ENCODE measurements around the gene PKN1. TPM values are rescaled to one million over a fixed set of nuclear protein-coding genes. Genes with fewer than 3 reads are reported as not detected.

PKN1 gene
- total RNA-seq, 2 donors from 2014 or later, result 119 to 146 TPM

DNA sequence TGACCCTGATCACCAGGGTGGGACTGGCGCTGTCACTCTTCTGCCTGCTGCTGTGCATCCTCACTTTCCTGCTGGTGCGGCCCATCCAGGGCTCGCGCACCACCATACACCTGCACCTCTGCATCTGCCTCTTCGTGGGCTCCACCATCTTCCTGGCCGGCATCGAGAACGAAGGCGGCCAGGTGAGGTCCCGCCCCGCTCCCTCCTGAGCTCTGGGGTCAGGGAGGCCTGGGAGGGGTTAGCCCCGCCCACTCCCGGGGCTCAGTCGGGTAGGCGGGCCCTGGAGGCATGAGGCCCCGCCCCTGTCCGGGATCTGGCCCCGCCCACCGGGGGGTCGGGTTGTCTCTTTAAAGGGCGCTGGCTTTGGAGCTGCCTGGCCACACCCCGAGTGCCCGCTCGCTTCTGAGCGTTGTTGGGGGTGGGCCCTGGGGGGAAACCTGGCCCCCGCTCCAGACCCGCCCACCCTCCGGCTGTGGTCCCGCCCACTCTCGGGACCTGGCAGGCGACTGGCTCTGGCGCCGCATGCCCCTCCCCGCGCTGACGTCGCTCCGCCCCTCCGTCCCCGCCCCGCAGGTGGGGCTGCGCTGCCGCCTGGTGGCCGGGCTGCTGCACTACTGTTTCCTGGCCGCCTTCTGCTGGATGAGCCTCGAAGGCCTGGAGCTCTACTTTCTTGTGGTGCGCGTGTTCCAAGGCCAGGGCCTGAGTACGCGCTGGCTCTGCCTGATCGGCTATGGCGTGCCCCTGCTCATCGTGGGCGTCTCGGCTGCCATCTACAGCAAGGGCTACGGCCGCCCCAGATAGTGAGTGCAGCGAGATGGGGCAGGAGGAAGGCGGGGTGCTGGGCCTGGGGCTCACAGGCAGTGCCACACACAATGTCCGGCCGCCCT lies 27.1 kb upstream of the PKN1 start:
- ATAC-seq, result peak; percentile 83 to 94
- intact Hi-C loops (cut with DNase I), result no loop called here
- peak; percentile 89 for DNase-seq

DNA sequence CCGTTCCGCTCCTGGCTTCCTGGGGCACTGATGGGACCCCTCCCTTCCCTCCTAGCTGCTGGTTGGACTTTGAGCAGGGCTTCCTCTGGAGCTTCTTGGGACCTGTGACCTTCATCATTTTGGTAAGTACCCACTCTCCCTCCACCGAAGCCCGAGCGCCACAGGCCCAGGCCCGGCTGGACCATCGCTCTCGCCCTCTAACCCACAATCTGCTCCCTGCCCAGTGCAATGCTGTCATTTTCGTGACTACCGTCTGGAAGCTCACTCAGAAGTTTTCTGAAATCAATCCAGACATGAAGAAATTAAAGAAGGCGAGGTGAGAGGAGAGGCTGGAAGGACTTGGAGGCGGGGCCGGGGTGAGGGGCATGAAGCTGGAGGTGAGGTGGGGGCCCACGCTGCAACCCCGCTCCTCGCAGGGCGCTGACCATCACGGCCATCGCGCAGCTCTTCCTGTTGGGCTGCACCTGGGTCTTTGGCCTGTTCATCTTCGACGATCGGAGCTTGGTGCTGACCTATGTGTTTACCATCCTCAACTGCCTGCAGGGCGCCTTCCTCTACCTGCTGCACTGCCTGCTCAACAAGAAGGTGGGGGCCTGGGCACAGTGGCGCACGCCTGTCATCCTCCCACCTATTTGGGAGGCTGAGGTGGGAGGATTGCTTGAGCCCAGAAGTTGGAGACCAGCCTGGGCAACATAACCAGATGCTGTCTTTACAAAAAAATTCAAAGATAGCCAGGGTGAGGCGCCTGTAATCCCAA lies 26.3 kb upstream of the PKN1 start:
- intact Hi-C loops (cut with DNase I), result no loop called here
- ATAC-seq (no peak), DNase-seq (no peak)

DNA sequence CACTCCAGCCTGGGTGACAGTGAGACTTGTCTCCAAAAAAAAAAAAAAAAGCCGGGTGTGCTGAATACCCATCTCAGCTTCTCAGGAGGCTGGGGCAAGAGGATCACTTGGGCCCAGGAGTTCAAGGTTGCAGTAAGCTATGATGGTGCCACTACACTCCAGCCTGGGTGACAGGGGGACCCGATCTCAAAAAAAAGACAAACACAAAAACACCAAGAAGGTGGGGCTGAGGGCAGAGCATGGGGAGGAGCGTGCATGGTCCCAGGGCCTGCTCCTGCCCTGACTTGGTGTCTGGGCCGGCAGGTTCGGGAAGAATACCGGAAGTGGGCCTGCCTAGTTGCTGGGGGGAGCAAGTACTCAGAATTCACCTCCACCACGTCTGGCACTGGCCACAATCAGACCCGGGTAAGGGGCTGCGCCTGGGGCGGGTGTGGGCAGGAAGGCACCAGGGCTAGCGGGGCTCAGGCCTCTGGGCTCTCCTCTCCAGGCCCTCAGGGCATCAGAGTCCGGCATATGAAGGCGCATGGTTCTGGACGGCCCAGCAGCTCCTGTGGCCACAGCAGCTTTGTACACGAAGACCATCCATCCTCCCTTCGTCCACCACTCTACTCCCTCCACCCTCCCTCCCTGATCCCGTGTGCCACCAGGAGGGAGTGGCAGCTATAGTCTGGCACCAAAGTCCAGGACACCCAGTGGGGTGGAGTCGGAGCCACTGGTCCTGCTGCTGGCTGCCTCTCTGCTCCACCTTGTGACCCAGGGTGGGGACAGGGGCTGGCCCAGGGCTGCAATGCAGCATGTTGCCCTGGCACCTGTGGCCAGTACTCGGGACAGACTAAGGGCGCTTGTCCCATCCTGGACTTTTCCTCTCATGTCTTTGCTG lies 25.3 kb upstream of the PKN1 start:
- ATAC-seq, result no peak
- no peak for DNase-seq
- intact Hi-C loops (cut with DNase I), result no loop called here

GRCh38 chr19:14408491-14409145 lies 24.5 kb upstream of the PKN1 start:
- DNase-seq (no peak), ATAC-seq (no peak)
- intact Hi-C loops (cut with DNase I), result no loop called here

GRCh38 chr19:14409146-14410023 lies 23.7 kb upstream of the PKN1 start:
- intact Hi-C loops (cut with DNase I), result no loop called here

GRCh38 chr19:14410091-14411051 lies 22.7 kb upstream of the PKN1 start:
- intact Hi-C loops (cut with DNase I), result no loop called here
- ATAC-seq, result no peak
- DNase-seq, result no peak

More at GRCh38 chr19:14409146-14410023, 23.7 kb upstream of the PKN1 start:
- ATAC-seq (no peak), DNase-seq (no peak)

GRCh38 chr19:14411161-14411937 lies 21.8 kb upstream of the PKN1 start:
- DNase-seq, result no peak
- no peak for ATAC-seq
- intact Hi-C loops (cut with DNase I), result no loop called here

GRCh38 chr19:14411938-14412245 lies 21.2 kb upstream of the PKN1 start:
- ATAC-seq (no peak), DNase-seq (no peak)
- intact Hi-C loops (cut with DNase I), result no loop called here

GRCh38 chr19:14412324-14412995 lies 20.6 kb upstream of the PKN1 start:
- ATAC-seq, result no peak
- no peak for DNase-seq
- intact Hi-C loops (cut with DNase I), result no loop called here

DNA sequence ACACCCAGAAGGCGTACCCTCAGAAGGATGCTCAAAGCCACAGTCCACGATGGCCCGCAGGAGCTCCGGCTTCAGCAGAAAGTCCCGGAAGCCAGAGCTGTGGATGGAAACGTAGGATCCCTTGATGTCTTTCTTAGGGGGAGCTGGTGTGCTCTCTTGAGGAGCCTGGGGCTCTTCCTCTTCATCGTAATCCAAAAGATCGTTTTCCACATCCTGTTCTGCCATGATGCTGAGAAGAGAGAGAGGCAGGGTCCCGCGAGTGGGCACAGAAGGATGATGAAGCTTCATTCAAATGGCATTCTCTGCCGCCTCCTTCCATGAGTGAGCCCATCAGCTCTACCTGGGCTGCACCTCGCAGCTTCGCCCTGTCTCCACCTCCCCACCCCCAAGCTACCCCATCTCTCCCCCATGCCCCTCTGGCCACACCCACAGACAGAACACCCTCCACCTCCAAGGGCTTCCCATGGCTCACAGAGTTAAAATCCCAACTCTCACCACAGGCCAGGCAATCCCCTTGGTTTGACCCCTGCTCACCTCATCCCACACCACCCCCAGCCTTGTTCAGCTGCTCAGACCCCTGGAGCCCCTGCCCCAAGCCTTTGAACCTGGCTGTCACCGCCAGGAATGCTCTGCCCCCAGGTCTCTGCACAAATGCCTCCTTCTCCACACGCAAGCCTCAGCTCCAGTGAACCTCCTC lies 20.0 kb upstream of the PKN1 start:
- intact Hi-C loops (cut with DNase I), result no loop called here
- no peak for DNase-seq
- ATAC-seq, result no peak

DNA sequence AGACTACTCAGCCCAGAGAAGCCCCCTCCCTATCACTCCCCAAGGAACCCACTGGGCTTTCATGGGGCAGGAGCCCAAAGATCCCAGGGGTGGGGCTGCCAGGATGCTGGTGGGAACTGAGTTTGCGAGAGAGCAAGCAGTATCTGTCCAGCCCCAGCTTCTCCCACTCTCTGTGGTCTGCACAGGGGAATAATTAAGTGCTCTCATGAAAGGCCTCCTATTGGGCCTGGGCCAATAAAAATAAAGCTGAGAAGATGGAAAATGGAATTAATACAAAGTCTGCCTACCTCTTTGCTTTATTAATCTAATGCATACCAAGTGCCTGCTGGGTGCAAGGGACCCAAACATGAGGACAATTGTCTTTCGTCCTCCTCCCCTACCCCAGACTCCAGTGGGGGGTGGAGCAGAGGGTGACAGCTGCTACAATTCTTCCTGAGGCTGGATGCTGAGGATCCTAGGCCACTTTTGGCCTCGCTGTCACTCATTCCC lies 19.4 kb upstream of the PKN1 start:
- ATAC-seq (peak in 1 of 2 donors; percentile 7), DNase-seq (no peak)
- intact Hi-C loops (cut with DNase I), result no loop called here

DNA sequence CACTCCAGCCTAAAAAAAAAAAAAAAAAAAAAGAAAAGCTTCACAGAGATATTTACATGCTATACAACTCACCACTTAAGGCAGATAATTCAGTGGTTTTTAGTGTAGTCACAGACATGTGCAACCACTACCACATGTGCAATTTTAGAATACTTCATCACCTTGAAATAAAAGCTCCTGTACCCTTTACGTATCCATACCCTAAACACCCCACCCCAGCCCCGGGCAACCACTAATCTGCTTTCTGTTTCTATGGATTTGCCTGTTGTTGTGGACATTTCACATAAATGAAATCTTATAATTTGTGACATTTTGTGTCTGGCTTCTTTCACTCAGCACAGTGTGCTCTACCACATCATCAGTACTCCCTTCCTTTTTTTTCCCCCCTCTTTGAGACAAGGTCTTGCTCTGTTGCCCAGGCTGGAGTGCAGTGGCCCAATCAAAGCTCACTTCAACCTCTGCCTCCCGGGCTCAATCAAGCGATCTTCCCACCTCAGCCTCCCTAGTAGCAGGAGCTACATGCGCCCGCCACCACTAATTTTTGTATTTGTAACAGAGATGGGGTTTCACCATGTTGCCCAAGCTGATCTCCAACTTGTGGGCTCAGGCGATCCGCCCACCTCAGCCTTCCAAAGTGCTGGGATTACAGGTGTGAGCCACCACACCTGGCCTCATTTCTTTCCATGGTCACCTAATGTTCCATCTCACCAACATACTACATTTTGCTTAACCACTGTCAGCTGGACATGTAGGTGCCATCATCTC lies 18.0 kb upstream of the PKN1 start:
- ATAC-seq (no peak), DNase-seq (no peak)
- intact Hi-C loops (cut with DNase I), result no loop called here

DNA sequence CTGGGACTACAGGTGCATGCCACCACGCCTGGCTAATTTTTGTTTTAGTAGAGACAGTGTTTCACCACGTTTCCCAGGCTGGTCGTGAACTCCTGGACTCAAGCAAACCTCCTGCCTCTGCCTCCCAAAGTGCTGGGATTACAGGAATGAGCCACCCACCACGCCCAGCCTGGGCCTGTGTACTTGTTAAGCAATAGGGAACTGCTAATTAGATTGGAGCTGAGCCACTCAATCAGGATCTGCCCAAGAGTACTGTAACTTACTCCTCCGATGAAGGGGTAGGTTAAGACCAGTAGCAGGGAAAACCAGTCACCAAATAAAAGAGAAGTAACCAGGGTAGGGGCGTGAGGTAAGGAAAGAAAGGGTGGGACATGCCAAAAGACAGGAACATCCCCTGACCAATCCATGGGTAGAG lies 16.3 kb upstream of the PKN1 start:
- DNase-seq (no peak), ATAC-seq (no peak)
- intact Hi-C loops (cut with DNase I), result no loop called here

GRCh38 chr19:14418856-14419105 lies 14.3 kb upstream of the PKN1 start:
- ATAC-seq (peak; percentile 85 to 90), DNase-seq (peak; percentile 86)
- intact Hi-C loops (cut with DNase I), result no loop called here

Measured in left cardiac atrium (tissue), 4 donors.